CD4-positive, alpha-beta T cell treated with Interleukin-15 for 4 hours (primary cell): ENCODE results near the gene ZHX3.
"Not testable (repeated sequence)": the region's sequence is repeated elsewhere in the genome, so short reads cannot be mapped to it uniquely, and the experiment has no call there.

ENCODE experiments used
- DNase-seq: peaks from one replicate; pipeline ENCODE4 v3.0.0-alpha.2; 2020; ENCODE audit warnings: low spot score

ZHX3 gene

DNA sequence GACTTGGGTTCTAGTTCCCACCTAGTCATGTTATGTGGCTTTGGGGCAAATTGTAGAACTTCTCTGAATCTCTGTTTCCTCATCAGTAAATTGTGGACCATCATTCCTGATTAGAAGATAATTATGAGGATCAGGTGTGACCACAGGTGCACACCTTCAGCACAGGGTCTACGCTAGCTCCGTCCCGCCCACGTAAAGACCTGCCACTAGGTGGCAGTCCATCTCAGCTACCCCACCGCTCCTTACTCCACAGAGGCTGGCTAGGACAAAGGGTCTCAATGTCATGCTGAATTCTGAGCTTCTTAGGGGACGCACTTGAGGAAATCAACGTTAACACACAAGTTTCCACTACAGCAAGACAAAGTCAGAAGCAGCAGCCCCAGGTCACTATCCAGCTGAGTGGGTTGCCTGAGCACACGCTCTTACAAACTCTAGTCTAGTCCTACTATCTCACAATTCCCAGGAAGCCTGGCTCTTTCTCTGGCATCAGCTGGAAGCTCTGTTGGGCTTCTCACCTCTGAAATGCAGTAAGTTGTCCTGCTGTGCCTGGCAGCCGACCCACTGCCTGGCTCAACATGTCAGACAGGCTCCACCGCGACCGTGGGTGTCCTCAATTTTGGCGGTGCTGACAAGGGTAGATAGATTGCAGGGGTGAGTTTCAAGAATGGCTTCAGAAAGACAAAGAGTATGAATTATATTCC lies 182.2 kb downstream of the ZHX3 start:
- peak; percentile 69 for DNase-seq

DNA sequence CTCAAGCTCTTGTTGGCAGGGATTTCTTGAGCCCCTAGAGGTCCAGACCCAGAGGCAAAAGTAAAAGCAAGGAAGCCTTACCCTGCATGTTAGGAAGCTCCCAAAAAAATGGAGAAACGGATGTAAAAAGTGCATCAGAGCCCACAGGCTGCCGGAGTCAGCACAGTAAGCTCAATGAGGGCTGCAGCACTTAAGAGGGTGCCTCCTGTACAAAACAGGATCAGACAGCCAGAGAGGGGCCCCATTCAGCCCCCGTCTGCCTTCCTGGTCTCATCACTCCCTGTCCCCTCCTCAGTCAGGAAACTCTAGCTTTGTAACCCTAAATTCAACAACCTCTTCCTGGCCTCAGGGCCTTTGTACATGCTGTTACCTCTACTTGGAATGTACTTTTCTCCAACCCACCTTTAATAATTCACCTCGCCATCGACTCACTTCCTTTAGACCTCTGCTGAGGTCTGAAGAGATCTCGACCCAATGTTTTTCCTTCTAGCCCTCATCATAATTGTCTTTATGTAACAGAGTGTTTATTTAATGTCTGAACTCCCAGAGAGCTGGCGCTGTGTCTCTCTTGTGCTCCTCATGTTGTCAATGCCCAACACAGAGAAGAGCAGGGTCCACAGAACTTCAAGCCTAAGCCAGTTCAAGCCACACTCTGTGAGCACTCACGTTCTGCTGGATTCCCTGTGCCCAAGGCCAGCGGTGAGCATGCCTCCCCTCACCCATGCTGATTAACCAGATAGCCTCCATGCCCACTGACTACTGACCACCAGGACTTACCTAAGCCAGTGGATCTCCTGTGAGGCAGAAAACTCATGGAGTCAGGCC lies 183.0 kb downstream of the ZHX3 start:
- no peak for DNase-seq

DNA sequence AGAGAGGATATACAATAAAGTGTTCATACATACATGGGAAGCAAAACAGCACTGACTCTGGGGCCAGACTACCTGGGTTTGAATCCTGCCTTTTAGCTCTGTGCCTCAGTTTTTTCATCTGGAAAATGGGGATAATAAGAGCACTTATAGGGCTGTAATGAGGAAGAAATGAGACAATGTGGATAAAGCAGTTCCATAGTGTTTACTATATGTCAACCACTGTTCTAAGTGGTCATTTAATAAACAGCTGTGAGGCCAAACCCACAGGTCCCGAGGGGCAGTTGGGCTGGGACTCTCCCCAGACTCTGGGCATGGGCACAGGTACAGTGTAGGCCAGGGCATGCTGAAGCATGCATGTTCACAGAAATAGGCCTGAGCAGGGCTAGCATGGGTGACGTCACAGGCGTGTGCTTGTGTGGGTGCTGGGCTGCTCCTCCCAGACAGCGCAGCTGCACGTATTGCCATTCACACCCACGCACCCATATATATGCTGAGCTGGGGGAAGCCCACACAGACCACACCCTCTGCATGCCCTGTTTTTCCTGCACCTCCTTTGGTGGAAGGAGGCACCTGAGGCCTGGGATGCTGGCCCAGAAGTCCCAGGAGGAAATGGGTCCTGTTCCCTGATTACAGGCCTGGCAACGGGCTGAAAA lies 183.7 kb downstream of the ZHX3 start:
- peak; percentile 47 for DNase-seq

DNA sequence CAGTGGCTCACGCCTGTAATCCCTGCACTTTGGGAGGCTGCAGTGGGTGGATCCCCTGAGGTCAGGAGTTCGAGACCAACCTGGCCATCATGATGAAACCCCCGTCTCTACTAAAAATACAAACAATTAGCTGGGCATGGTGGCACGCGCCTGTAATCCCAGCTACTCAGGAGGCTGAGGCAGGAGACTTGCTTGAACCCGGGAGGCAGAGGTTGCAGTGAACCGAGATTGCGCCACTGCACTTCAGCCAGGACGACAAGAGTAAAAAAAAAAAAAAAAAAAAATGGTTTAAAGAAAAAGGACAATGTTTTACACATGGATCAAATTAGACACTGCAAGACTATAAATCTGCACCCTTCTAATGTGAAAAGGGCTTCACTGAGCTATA lies 185.1 kb downstream of the ZHX3 start:
- not testable (repeated sequence) for DNase-seq

DNA sequence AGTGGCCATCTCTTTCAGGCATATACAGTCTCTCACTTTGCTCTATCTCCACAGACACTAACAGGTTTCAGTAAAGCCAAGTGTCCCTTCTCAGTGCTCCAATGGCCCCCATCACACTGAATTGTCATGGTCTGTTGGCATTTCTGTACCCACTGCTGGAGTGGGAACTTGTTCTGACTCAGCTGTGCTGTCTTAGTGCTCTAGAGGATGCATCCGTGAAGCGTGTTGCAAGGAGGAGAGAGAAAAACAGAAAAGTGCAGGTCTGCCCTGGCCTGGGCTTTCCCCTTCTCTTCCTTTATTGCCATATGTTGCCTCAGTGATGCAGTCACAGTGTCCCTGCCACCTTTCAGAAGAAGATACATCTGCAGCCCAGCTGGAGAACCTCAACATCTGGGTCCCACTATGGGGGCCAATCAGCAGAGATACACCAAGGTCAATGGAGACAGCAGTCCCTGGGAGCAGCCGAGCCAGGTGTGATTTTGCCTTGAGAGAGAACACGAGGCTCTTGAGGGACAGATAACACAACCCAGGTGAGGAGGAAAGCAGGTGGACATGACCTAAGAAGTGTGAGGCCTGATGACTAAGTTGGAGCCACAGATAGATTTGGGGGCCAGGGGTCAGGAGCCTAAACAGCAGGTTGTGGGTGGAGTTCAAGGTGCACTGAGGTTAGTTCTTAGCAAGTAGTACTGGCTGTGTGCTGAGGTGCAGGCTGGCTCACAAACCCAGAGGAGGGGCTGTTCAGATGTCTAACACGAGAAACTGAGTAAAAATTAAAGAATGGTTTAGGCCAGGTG lies 185.7 kb downstream of the ZHX3 start:
- DNase-seq, result no peak
